GM19438 (cell line): ENCODE data around the gene ANKRD33B.
A peak's percentile ranks its signal among the peaks of the same experiment; 100 is the strongest.

Source experiments
- ATAC-seq: cut with Tn5 transposase; IDR thresholded peaks from one replicate; pipeline ENCODE4 v1.9.1; 2021; ENCODE audit warnings: low read depth; ENCODE audit not compliant: unreplicated experiment

ANKRD33B gene

DNA sequence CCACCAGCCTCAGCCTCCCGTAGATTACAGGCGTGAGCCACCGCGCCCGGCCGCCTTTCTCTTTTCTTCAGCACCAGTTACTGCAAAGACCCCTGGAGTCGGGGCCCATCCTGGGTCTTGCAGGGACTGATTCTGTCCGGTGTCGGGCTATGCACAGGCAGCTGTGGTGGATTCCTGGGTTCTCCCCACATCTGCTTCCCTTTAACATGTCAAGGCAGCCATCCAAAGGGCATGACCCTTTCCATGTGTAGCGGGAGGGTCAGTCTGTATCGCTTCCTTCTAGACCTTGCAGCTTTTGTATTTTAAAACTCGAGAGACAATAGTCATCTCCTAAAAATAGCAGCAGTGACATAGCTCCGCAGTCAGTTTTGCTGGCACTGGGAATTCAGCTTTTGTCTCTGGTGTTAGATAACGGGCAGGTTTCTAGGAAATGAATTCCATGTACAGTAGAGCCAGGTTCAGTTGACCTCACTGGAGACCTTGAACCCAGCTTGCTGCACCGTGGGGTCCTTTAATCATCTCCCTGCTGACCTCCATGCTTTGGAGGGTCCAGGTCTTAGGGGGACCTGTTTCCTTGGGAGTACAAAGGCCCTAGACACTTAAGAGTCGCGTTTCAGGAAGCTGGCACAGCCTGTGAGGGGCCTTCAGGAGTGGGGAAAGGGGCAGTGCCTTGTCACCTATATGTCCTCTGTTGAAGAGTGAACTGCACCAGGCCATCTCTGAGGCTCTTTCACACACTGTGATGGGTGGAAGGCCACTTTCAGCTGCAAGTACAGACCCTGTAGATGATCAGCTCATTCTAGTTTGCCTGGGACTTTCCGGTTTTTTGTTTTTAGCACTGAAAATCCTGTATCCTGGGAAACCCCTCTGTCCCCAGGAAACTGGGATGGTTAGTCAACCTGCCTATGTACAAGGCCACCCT lies 13.8 kb downstream of the ANKRD33B start:
- peak; percentile 58 for ATAC-seq

DNA sequence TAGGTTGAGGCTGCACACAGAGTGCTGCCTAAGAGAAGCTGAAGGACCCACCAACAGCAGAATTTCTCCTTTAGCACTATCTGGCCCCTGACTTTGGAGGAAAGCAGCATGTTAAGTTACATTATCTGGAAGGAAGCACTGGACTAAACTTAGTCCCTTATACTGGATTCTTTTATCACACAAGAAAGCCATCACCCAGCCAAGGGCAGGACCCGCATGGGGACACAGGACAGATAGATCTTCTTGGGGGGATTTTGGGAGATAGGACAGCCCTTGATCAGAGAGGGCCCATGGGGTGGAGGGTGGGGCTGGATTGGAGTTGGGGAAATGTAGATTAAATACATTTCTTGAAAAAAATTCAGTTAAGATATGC lies 14.4 kb downstream of the ANKRD33B start:
- ATAC-seq = no peak

DNA sequence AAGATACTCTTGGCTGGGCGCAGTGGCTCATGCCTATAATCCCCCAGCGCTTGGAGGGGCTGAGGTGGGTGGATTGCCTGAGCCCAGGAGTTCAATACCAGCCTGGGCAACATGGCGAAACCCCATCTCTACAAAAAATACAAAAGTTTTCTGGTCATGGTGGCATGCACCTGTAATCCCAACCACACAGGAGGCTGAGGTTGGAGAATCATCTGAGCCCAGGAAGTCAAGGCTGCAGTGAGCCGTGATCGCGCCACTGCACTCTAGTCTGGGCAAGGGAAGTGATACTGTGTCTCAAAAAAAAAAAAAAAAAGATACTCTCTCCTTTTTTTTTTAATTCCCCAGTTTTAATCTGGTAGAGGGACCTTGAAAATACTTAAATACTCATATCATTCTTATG lies 15.0 kb downstream of the ANKRD33B start:
- ATAC-seq = peak; percentile 55

DNA sequence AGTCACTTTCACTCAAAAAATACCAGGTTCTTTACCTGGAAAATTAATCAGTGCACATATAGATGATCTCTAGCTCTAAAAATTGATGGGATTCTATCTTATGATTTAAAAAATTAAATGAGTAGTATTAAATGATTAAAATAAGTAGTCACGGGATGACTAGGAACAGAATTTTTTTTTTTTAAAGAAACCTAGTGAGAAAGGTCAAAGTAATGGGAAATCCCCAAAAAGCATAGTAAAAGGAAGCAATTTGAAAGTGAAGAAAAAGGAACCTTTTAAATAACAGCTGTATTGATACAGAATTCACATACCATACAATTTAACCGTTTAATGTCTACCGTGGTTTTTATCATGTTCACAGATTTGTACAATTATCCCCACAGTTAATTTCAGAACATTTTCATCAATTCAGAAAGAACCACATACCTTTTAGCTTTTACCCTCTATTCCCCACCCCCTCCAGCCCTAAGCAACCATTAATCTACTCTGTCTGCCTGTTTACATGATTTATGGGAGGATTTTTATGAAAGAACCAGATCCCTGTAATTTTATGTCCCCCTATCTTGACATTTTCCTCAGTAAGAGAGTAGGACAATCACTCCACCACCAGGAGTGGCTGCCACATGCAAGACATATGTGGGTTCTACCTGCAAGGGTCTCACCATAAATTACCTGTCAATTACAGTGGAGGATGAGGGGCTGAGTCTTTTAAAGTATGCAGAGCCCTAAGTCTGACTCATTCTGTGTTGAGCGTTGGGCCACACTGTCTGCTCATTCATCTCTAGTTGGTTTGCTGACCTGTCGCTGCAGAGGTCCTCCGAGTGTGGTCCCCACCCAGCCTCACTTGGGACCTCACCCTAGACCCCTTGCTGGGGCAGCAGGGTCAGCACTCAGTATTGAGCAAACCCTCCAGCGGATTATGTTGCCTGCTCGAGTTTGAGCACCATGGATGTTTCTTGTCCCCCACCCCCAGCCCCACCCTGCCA lies 16.0 kb downstream of the ANKRD33B start:
- peak; percentile 22 for ATAC-seq

DNA sequence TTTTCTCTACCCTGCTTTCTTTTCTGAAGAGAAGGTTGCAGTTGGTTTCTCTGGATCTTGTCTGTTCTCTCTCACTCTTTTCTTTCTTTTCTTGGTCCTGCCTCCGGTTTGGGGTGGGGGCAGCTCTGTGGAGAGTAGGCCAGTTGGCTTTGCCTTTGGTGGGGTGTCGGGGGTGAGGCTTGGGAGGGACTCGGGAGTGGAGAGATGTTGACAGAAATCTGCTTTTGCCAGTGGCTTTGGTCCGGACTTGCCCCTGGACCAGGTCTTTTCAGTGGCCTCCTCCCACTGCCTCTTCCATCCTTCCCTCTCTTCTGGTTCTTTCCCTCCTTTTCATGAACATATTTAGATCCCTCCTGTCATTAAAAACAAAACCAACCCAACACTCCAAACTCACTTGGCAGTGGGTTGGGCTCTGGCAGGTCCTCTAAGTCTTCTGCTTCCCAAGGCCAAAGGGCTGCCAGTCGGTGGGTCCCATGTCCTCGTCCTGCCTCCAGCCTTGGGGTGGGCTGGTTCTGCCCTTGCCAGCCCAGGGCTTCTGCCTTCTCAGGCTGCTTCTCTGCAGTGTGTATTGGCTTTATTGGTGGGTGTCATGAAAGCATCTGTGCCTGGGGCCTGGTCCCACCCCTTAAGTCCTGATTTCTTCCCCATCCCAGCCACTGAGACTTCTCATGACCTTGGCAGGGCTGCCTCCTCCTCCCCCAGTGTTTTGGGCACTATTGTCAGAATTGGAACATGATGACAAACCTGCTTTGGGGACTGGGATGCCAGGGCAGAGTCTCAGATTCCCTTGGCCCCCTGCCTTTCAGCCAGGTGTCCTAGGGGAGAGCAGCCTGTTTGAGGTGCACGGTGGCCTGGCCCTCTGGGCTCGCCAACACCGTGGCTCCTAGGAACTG lies 16.9 kb downstream of the ANKRD33B start:
- ATAC-seq = no peak

DNA sequence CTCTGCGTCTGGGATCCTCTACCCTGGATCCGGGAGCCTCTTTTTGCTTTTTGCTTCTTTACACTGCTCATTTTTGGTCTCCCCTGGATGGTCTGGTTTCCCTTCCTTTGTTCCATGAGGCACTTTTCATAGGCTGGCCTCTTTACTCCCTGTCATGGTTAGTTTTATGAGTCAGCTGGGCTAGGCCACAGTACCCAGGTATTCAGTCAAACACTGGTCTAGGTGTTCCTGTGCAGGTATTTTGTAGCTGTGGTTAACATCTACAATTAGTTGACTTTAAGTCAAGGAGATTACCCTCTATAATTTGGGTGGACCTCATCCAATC lies 17.5 kb downstream of the ANKRD33B start:
- no peak for ATAC-seq

DNA sequence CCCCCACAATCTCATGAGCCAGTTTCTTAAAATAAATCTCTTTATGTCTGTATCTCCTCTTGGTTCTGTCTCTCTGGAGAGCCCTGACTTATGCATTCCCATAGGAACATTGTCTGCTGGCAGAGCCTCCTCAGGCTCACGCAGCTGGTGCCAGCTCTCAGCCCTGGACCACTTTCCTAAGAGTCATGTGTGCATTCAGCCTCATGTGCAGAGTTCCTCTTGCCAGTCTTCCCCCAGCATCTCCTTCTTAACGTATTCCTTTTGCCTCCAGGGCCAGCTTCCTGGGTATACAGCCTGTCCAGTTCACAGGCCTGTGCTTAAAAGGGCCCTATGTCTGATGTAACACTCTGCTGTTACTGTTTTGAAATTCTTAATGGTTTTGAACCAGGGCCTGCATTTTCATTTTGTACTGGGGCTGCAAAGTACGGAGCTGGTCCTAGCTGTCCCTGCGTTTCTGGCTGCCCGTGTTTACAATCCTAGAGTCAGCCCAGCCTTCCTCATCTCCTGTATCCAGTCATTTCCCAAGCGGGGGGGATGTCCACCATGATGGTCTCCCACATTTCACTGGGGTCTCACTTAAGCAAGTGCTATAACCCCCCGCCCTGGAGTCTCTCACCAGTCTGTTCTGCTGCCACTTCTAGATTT lies 18.1 kb downstream of the ANKRD33B start:
- no peak for ATAC-seq

DNA sequence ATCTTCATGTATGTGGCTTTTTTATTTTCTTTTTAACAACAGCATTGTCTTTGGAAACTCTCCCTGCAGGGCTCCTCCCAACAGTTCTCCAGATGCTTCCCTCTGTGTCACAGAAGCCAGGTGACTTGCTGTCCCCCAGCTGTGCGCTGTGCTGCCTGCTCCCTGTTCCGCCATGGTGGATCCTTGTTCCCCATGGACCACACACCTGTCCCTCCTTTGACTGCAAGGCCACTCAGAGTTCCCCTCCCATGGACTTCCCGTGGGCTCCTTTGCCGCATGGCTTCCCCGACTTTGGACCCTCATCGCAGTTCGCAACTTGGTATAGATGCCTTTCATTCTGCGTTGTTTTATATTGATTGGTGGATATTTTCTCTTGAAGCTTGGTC lies 18.6 kb downstream of the ANKRD33B start:
- no peak for ATAC-seq

DNA sequence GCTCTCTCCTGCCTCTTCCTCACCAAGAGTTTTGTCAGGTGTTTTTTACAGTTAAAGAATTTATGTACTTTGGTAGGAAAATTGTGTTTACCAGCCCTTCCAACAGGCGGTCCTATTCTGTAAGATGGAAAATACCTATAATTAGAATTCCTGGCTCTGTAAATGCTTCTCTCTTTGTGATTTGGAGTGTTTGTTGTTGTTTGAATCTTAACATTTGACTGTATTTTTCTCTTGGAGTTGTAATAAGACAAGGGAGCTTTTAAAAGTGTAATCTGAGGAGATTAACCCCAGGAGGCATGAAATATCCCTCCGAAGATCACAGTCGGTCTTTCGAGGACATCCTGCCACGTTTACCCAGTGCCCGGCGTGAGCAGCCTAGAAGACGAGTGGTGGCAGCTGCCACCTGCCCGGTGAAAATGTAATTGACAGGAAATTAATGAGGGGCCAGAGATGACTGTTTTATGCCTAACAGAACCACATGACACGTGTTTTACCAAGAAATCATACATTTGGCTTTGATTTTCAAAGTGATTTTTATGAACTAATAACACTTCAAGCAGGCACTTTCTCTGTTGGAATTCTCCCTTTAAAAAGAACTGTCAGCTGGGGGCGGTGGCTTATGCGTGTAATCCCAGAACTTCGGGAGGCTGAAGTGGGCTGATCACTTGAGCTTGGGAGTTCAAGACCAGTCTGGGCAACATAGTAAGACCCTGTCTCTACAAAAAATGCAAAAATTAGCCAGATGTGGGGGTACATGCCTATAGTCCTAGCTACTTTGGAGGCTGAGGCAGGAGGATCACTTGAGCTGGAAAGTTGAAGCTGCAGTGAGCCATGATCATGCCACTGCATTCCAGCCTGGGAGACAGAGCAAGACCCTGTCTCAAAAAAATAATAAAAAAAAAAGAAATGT lies 20.0 kb downstream of the ANKRD33B start:
- ATAC-seq = no peak

DNA sequence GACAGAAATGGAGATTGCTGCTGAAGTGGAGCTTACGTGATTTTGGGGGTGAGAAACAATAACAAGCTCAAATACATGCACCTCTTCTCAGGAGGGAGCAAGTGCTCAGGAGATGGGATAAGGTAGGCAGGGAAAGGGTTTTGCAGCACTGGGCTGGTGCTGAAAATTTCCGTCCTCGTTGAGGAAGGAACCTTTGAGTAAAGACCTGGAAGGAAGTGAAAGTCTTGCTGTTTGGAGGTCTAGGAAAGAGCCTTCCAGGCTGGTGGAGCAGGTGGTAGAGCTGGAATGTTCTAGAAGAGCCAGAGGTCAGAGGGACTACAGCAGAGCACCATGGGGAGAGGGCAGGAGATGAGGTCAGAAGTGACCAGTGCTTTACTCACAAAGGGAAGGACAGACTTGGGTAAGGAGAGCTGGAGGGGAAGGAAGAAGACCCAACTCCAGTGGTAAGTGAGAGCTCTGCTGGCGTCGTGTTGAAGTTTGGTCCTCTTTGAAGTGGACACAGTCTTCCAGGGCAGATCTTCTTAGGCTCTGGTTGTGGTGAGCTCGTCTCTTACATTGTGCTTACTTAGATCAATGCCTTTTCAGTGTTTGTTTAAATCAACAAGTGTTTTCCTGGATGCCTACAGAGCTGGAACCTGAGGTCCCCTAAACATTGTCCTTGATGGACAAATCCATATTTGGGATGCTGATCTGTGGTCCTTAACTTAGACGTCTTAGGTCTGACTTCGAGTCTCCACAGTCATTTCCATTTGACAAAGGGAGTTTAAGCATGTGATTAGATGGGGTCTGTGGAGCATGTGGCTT lies 21.0 kb downstream of the ANKRD33B start:
- ATAC-seq = no peak

DNA sequence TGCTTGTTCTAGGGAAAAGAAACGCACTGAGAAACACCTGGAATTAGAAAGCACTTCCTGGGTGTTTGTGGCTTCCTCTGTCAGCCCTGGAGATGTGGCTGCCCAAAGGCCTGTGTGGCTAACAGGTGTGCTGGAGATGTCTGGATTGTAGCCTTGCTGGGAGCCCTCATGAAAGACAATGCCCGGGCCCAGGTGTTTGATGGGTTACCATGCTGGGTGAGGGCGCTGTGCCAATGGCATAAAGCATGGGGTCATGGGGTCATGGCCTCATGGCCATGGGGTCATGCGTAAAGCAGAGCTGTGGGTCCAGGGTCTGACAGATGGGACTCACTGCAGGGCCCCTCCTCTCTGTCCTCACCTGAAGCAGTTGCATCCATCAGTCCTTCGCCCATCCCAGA lies 21.6 kb downstream of the ANKRD33B start:
- ATAC-seq = no peak

DNA sequence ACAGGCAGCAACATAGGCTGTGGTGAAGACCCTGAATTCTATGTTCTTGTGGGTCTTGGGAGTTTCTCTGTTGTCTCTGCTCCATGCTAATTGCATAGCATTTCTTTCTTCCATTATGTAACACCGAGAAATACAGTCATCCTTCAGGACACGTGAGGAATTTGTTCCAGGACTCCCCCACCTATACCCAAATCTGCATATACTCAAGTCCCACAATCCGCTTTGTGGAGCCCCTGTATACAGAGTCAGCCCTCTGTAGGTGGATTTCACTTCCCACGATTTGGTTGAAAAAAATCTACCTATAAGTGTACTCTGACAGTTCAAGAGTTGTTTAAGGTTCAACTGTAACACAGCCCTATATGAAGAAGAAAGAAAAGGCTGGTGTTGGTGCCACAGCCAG lies 22.1 kb downstream of the ANKRD33B start:
- ATAC-seq = no peak

DNA sequence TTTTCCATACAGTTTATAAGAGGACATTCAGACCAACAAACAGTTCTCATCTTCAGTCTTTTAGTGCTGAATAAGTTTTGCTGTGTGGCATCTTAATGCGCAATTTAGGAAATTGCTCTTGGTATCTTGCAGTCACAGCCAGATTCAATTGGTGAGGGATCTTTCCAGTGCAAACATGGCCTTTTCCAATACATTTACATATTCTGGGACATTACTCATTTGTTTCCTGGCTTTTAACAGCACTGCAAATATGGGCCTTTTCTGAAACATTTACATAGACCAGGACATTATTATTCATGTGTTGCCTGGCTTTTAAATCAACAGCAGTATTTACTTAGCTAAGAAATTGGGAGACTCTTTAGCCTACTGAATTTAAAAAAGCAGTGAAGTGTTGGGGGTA lies 22.7 kb downstream of the ANKRD33B start:
- ATAC-seq = no peak

DNA sequence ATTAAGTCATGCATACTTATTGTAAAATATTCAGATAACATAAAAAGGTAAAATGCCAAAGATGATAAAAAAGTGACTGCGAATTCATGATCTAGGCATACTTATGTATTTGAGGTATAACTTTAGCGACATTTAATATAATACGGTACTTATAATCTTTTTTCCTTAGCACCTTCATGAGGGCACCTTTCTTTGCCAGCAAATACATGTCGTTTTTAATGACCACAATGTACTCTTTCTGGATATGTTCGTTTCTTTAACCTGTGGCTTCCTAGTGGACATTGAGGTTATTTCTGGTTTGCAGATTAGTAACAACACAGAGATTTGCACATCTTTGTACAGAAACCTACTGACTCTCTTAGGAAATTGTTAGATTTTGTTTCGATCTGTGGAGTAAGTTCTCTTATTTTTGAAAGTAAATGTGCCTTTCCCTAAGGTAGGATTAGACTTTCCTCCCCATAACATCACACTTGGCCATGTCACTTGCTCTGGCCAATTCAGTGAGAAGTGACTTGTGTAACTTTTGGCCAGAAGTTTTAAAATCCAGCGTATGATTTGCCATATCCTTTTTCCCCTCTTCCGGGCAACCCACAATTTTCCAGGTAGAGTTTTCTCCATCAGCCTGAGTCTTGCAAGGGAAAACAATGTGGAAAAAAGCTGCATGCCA lies 24.4 kb downstream of the ANKRD33B start:
- ATAC-seq = no peak

DNA sequence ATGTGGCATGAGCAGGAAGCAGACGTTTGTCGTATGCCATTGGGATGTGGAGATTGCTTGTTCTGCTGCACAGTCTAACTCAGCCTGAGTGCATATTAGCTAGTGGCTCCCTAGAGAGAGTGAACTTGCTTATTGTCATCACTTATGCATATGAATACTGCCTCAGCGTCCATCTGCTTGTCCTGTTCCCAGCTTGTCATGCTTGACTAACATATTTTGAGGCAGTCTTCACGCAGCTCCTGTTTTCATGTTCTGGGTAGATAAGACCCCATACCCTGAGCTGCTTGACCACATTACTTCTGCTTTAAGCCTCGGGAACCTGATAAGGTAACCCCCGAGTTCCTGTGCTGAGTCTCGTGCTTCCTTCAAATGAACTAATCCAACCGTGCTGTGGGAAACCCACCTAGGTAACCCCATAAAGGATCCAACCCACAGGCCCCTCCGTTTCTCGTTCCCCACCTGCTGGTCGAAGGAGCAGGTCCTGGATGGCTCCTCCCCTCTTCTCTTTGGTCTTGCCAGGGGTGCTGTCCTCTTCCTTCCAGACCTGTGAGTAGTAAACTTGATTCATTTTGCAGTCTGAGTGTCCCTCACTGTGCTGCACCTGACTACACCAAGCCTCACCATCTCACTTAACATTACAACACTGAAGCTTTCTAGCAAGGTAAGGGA lies 25.0 kb downstream of the ANKRD33B start:
- ATAC-seq = no peak

DNA sequence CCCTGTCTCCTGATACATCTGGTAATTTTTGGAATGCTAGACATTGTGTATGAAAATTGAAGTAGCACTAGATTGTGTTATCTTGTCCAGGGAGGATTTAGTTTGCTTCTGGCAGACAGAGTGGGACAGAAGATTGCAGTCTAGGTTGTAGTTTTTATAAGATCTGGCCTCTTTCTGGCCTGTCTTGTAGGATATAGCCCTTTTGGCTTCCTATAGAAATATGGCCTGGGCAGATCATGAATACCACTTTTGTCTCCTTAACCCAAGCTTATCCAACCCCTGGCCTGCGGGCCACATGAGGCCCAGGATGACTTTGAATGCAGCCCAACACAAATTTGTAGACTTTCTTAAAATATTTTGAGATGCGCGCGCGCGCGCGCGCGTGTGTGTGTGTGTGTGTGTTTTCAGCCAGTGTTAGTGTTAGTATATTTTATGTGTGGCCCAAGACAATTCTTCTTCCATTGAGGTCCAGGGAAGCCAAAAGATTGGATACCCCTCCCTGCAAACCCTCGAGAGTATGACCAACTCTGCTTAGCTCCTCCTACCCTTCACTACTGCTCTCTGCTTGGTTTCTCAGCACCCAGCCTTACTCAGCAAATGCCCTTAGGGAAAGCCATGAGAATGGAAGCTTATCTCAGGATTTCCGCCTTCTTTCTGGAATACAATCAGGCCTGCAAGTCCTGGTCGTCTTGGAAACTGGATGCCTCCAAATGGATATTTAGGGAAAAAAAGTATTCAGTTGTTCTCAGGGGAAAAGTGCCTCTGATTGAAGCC lies 26.5 kb downstream of the ANKRD33B start:
- no peak for ATAC-seq
